Stimulated activated CD8-positive, alpha-beta memory T cell treated with anti-CD3 and anti-CD28 coated beads, Interleukin-4, amount 100 ng/mL, for 24 hours (primary cell): ENCODE measurements around the gene CCDC187.
"Not testable (repeated sequence)": the region's sequence is repeated elsewhere in the genome, so short reads cannot be mapped to it uniquely, and the experiment has no call there.

Experiments
- DNase-seq: peaks from one replicate; pipeline ENCODE4 v3.0.0-alpha.2; 2020; ENCODE audit warnings: low read depth

CCDC187 gene

GRCh38 chr9:136326761-136327303 is 22.9 kb upstream of the CCDC187 start:
- no peak for DNase-seq

GRCh38 chr9:136326061-136326760 is 22.3 kb upstream of the CCDC187 start:
- no peak for DNase-seq

- DNase-seq = no peak
Measured at GRCh38 chr9:136325358-136325757, 21.5 kb upstream of the CCDC187 start.

GRCh38 chr9:136324501-136325300 is 20.8 kb upstream of the CCDC187 start:
- no peak for DNase-seq

- DNase-seq = no peak
Measured at GRCh38 chr9:136323371-136323789, 19.5 kb upstream of the CCDC187 start.

GRCh38 chr9:136322756-136323330 is 18.9 kb upstream of the CCDC187 start:
- DNase-seq = no peak

- DNase-seq = no peak
Measured at GRCh38 chr9:136321561-136321960, 17.7 kb upstream of the CCDC187 start.

GRCh38 chr9:136320972-136321371 is 17.1 kb upstream of the CCDC187 start:
- DNase-seq = not testable (repeated sequence)

- not testable (repeated sequence) for DNase-seq
Measured at GRCh38 chr9:136319955-136320354, 16.1 kb upstream of the CCDC187 start.

- not testable (repeated sequence) for DNase-seq
Measured at GRCh38 chr9:136319244-136319643, 15.3 kb upstream of the CCDC187 start.

GRCh38 chr9:136318776-136319241 is 14.9 kb upstream of the CCDC187 start:
- no peak for DNase-seq

- DNase-seq = no peak
Measured at GRCh38 chr9:136318111-136318775, 14.3 kb upstream of the CCDC187 start.

GRCh38 chr9:136317695-136318094 is 13.8 kb upstream of the CCDC187 start:
- no peak for DNase-seq

GRCh38 chr9:136316896-136317676 is 13.2 kb upstream of the CCDC187 start:
- DNase-seq = no peak

- DNase-seq = peak; percentile 27
Measured at GRCh38 chr9:136316271-136316751, 12.4 kb upstream of the CCDC187 start.

GRCh38 chr9:136314944-136315343 is 11.1 kb upstream of the CCDC187 start:
- DNase-seq = no peak

- DNase-seq = no peak
Measured at GRCh38 chr9:136314056-136314416, 10.1 kb upstream of the CCDC187 start.

GRCh38 chr9:136313111-136314055 is 9.5 kb upstream of the CCDC187 start:
- no peak for DNase-seq

- peak; percentile 30 for DNase-seq
Measured at GRCh38 chr9:136312436-136312835, 8.5 kb upstream of the CCDC187 start.

- no peak for DNase-seq
Measured at GRCh38 chr9:136312009-136312375, 8.1 kb upstream of the CCDC187 start.
